GM12878 (cell line): ENCODE measurements around the gene MAMDC4. TPM values are rescaled to one million over a fixed set of nuclear protein-coding genes. Genes with fewer than 3 reads are reported as not detected.

Experiments used
- FOS ChIP-seq: IDR thresholded peaks from 3 replicates; pipeline ENCODE4 v1.6.1; 2011; ENCODE audit warnings: borderline replicate concordance; ENCODE audit not compliant: insufficient read length; ENCODE audit errors: extremely low read depth
- HCFC1 ChIP-seq: fragments of 150-350 bp; IDR thresholded peaks from 2 replicates; pipeline ENCODE4 v1.6.1; 2014; ENCODE audit warnings: low read length
- IKZF1 ChIP-seq: fragments of 450-650 bp; conservative IDR thresholded peaks from 2 replicates; pipeline ENCODE4 v1.6.1; 2017; ENCODE audit warnings: antibody characterized with exemption, mild to moderate bottlenecking
- LARP7 ChIP-seq: fragments of 450-650 bp; IDR thresholded peaks from 2 replicates; pipeline ENCODE4 v1.6.1; 2017; ENCODE audit warnings: mild to moderate bottlenecking
- MEF2A ChIP-seq: IDR thresholded peaks from 2 replicates; pipeline ENCODE4 v1.6.1; 2011; ENCODE audit warnings: low read depth, mild to moderate bottlenecking, low read length, moderate library complexity; ENCODE audit not compliant: insufficient read depth
- PAX8 ChIP-seq: fragments of 450-650 bp; IDR thresholded peaks from 2 replicates; pipeline ENCODE4 v1.6.1; 2017; ENCODE audit warnings: mild to moderate bottlenecking, moderate library complexity
- SMC3 ChIP-seq: IDR thresholded peaks from 2 replicates; pipeline ENCODE4 v1.6.1; 2011; ENCODE audit warnings: low read length, improper control_type of control experiment, borderline replicate concordance
- SREBF1 ChIP-seq: IDR thresholded peaks from 2 replicates; pipeline ENCODE4 v1.6.1; 2012; ENCODE audit warnings: mild to moderate bottlenecking, low read length
- TCF3 ChIP-seq: IDR thresholded peaks from 2 replicates; pipeline ENCODE4 v1.6.1; 2012; ENCODE audit warnings: low read depth, mild to moderate bottlenecking, low read length, borderline replicate concordance; ENCODE audit not compliant: insufficient read depth
- polyA plus RNA-seq, 11 experiments: library from polyadenylated mRNA; depleted of rRNA in 4 of 11; unstranded in 6 of 11; stranded (reverse) in 5 of 11; fragments of >200 nt; fragmentation: Nextera tagmentation in 4 of 11; fragmentation: Illumina TruSeq in 1 of 11; extraction: Ambion mirVana in 4 of 11; extraction: Trizol in 1 of 11; gene quantifications; 1 replicate in 1 of 11; 2 replicates in 10 of 11; pipeline versions ENCODE4 v1.2.1 to v1.2.3, GENCODE V29; 2011 to 2016; ENCODE audit warnings: inconsistent platforms in 2 of 11, missing spikeins in 2 of 11, low read depth in 1 of 11
- total RNA-seq, 4 experiments: library from RNA; depleted of rRNA in 3 of 4; stranded (reverse); fragments of >200 nt in 3 of 4; fragmentation: Illumina TruSeq in 1 of 4; extraction: Trizol in 1 of 4; gene quantifications; 2 replicates each; pipeline versions ENCODE4 v1.2.1 to v1.2.3, GENCODE V29; 2013 to 2021
- TF ChIP-seq, protein P1 (sequence below), 3 experiments: IDR thresholded peaks in 2 of 3; conservative IDR thresholded peaks in 1 of 3; 2 replicates each; pipeline ENCODE4 v1.5.1; 2011; ENCODE audit warnings: low read depth in 3 of 3, low read length in 3 of 3, mild to moderate bottlenecking in 3 of 3, control low read depth in 2 of 3, moderate library complexity in 2 of 3, inconsistent platforms in 1 of 3, mixed read lengths in 1 of 3; ENCODE audit not compliant: control insufficient read depth in 2 of 3, insufficient read depth in 1 of 3; ENCODE audit errors: extremely low read depth in 1 of 3
- TF ChIP-seq, protein P2 (sequence below): IDR thresholded peaks from 2 replicates; pipeline ENCODE4 v1.6.1; 2012; ENCODE audit warnings: low read depth, low read length, improper control_type of control experiment
- TF ChIP-seq, protein P3 (sequence below): fragments of 450-650 bp; IDR thresholded peaks from 2 replicates; pipeline ENCODE4 v1.6.1; 2017; ENCODE audit warnings: mild to moderate bottlenecking, moderate library complexity
- TF ChIP-seq, protein P4 (sequence below): IDR thresholded peaks from 2 replicates; pipeline ENCODE4 v1.6.1; 2012; ENCODE audit warnings: low read length, inconsistent platforms
- TF ChIP-seq, protein P5 (sequence below): fragments of 450-650 bp; IDR thresholded peaks from 2 replicates; pipeline ENCODE4 v1.6.1; 2017; ENCODE audit warnings: antibody characterized with exemption, mild to moderate bottlenecking, moderate library complexity
- TF ChIP-seq, protein P6 (sequence below): fragments of 150-350 bp; IDR thresholded peaks from 2 replicates; pipeline ENCODE4 v1.6.1; 2014; ENCODE audit warnings: mild to moderate bottlenecking, low read depth, low read length

Gene MAMDC4
- total and polyA plus RNA-seq, 10 of the 15 experiments (the other 5 are each of a cell fraction or from before 2014, with no cell fraction given): 0.22 to 5.7 (median 2.4) TPM; not detected in 1

DNA sequence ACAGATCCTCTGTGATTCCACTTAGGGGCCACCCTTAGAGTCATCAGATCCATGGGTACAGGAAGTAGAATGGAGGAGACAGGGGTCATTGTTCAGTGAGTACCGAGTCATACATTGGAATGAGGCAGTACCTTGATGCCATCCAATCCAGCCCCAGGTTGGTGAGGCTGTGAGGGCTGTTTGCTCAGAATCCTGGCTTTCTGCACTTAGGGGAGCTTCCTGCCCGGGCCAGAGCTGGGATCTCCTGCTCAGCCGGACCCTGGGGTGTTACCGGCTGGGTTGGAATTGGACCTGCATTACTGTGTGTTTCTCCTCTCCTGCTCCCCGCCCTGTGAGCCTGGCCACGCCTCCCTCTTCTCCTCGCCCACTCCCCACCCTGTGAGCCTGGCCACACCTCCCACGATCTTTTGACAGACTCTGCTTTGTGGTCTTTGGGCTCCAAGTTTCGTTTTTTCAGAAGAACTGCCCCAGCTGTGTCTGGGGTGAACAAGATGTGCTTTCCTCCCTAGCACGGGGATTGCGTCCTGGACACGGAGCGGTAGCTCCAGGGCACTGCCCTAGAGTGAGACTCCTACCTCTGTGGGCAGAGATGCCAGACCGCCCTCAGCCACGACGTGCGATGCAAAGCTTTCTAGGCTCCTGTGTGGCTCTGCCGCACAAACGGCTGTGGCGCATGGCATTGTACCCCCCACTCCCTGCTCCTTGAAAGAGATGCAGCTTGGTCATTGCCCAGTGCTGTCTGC is 49.5 kb downstream of the MAMDC4 start (continued):
- TF ChIP-seq LARP7 (peak; percentile 78; the same call in 1 of the 2 replicates), MEF2A (no peak), SMC3 (no peak), HCFC1 (no peak), IKZF1 (peak; percentile 74), SREBF1 (no peak), TCF3 (peak; percentile 73; the same call in 1 of the 2 replicates), PAX8 (no peak), FOS (no peak)
- TF ChIP-seq, protein P1, sequence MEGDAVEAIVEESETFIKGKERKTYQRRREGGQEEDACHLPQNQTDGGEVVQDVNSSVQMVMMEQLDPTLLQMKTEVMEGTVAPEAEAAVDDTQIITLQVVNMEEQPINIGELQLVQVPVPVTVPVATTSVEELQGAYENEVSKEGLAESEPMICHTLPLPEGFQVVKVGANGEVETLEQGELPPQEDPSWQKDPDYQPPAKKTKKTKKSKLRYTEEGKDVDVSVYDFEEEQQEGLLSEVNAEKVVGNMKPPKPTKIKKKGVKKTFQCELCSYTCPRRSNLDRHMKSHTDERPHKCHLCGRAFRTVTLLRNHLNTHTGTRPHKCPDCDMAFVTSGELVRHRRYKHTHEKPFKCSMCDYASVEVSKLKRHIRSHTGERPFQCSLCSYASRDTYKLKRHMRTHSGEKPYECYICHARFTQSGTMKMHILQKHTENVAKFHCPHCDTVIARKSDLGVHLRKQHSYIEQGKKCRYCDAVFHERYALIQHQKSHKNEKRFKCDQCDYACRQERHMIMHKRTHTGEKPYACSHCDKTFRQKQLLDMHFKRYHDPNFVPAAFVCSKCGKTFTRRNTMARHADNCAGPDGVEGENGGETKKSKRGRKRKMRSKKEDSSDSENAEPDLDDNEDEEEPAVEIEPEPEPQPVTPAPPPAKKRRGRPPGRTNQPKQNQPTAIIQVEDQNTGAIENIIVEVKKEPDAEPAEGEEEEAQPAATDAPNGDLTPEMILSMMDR (IDR thresholded peaks at IDR 0.05 in 2 of 3, conservative IDR thresholded peaks at IDR 0.05 in 1 of 3; ENCODE audit: control insufficient read depth in 2 of 3, extremely low read depth in 1 of 3, insufficient read depth in 1 of 3, low read depth in 3 of 3, low read length in 3 of 3): no peak
- TF ChIP-seq, protein P2, sequence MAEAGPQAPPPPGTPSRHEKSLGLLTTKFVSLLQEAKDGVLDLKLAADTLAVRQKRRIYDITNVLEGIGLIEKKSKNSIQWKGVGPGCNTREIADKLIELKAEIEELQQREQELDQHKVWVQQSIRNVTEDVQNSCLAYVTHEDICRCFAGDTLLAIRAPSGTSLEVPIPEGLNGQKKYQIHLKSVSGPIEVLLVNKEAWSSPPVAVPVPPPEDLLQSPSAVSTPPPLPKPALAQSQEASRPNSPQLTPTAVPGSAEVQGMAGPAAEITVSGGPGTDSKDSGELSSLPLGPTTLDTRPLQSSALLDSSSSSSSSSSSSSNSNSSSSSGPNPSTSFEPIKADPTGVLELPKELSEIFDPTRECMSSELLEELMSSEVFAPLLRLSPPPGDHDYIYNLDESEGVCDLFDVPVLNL: no peak
- TF ChIP-seq, protein P3, sequence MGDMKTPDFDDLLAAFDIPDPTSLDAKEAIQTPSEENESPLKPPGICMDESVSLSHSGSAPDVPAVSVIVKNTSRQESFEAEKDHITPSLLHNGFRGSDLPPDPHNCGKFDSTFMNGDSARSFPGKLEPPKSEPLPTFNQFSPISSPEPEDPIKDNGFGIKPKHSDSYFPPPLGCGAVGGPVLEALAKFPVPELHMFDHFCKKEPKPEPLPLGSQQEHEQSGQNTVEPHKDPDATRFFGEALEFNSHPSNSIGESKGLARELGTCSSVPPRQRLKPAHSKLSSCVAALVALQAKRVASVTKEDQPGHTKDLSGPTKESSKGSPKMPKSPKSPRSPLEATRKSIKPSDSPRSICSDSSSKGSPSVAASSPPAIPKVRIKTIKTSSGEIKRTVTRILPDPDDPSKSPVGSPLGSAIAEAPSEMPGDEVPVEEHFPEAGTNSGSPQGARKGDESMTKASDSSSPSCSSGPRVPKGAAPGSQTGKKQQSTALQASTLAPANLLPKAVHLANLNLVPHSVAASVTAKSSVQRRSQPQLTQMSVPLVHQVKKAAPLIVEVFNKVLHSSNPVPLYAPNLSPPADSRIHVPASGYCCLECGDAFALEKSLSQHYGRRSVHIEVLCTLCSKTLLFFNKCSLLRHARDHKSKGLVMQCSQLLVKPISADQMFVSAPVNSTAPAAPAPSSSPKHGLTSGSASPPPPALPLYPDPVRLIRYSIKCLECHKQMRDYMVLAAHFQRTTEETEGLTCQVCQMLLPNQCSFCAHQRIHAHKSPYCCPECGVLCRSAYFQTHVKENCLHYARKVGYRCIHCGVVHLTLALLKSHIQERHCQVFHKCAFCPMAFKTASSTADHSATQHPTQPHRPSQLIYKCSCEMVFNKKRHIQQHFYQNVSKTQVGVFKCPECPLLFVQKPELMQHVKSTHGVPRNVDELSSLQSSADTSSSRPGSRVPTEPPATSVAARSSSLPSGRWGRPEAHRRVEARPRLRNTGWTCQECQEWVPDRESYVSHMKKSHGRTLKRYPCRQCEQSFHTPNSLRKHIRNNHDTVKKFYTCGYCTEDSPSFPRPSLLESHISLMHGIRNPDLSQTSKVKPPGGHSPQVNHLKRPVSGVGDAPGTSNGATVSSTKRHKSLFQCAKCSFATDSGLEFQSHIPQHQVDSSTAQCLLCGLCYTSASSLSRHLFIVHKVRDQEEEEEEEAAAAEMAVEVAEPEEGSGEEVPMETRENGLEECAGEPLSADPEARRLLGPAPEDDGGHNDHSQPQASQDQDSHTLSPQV: no peak
- TF ChIP-seq, protein P4, sequence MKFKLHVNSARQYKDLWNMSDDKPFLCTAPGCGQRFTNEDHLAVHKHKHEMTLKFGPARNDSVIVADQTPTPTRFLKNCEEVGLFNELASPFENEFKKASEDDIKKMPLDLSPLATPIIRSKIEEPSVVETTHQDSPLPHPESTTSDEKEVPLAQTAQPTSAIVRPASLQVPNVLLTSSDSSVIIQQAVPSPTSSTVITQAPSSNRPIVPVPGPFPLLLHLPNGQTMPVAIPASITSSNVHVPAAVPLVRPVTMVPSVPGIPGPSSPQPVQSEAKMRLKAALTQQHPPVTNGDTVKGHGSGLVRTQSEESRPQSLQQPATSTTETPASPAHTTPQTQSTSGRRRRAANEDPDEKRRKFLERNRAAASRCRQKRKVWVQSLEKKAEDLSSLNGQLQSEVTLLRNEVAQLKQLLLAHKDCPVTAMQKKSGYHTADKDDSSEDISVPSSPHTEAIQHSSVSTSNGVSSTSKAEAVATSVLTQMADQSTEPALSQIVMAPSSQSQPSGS: no peak
- TF ChIP-seq, protein P5, sequence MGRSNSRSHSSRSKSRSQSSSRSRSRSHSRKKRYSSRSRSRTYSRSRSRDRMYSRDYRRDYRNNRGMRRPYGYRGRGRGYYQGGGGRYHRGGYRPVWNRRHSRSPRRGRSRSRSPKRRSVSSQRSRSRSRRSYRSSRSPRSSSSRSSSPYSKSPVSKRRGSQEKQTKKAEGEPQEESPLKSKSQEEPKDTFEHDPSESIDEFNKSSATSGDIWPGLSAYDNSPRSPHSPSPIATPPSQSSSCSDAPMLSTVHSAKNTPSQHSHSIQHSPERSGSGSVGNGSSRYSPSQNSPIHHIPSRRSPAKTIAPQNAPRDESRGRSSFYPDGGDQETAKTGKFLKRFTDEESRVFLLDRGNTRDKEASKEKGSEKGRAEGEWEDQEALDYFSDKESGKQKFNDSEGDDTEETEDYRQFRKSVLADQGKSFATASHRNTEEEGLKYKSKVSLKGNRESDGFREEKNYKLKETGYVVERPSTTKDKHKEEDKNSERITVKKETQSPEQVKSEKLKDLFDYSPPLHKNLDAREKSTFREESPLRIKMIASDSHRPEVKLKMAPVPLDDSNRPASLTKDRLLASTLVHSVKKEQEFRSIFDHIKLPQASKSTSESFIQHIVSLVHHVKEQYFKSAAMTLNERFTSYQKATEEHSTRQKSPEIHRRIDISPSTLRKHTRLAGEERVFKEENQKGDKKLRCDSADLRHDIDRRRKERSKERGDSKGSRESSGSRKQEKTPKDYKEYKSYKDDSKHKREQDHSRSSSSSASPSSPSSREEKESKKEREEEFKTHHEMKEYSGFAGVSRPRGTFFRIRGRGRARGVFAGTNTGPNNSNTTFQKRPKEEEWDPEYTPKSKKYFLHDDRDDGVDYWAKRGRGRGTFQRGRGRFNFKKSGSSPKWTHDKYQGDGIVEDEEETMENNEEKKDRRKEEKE: no peak
- TF ChIP-seq, protein P6, sequence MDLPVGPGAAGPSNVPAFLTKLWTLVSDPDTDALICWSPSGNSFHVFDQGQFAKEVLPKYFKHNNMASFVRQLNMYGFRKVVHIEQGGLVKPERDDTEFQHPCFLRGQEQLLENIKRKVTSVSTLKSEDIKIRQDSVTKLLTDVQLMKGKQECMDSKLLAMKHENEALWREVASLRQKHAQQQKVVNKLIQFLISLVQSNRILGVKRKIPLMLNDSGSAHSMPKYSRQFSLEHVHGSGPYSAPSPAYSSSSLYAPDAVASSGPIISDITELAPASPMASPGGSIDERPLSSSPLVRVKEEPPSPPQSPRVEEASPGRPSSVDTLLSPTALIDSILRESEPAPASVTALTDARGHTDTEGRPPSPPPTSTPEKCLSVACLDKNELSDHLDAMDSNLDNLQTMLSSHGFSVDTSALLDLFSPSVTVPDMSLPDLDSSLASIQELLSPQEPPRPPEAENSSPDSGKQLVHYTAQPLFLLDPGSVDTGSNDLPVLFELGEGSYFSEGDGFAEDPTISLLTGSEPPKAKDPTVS: no peak
